ENCODE results near the gene TNS3. TPM values are rescaled to one million over a fixed set of nuclear protein-coding genes. Genes with fewer than 3 reads are reported as not detected.

Gene TNS3
- total RNA-seq, 8 experiments from 2014 or later = 2.6 to 49.9 (median 8.7) TPM

- no peak overlapping the region for H3K4me3 ChIP-seq
- no peaks in the 10 kb centered on the region for H3K4me1 ChIP-seq (replicated peaks in 1 of 2)
- in situ Hi-C loops (cut with MboI; ENCODE audit: low pct_unique_long_range_greater_than_20kb in 2 of 9, low sequenced_read_pairs in 9 of 9, unreplicated experiment in 9 of 9) = no loop called here
- WGBS, 10 experiments = 60 to 100% (median 100%) methylated on average over 1 of the region's 1 CpG; no CpG with 5 or more reads in 4 of the 10 experiments
- no peak for ATAC-seq (replicated peaks in 6 of 8)
- no peak overlapping the region for H3K27ac ChIP-seq
Observed at GRCh38 chr7:47419471-47419870, 162.4 kb downstream of the TNS3 start.

- ATAC-seq (replicated peaks in 6 of 8) = peak in 1 of 8 experiments; percentile 14
- WGBS, 10 experiments = 27 to 100% (median 79%) methylated on average over 2 to 5 of the region's 5 CpGs
- no peaks in the 10 kb centered on the region for H3K4me1 ChIP-seq (replicated peaks in 1 of 2)
- in situ Hi-C loops (cut with MboI; ENCODE audit: low pct_unique_long_range_greater_than_20kb in 2 of 9, low sequenced_read_pairs in 9 of 9, unreplicated experiment in 9 of 9) = no loop called here
- no peak overlapping the region for H3K27ac ChIP-seq
- H3K4me3 ChIP-seq = no peak overlapping the region
Observed at GRCh38 chr7:47418601-47419309, 163.2 kb downstream of the TNS3 start.

- WGBS, 10 experiments = 63 to 91% (median 82%) methylated on average over 1 to 11 of the region's 21 CpGs; no CpG with 5 or more reads in 4 of the 10 experiments
- in situ Hi-C loops (cut with MboI; ENCODE audit: low pct_unique_long_range_greater_than_20kb in 2 of 9, low sequenced_read_pairs in 9 of 9, unreplicated experiment in 9 of 9) = no loop called here
Observed at GRCh38 chr7:47416492-47417480, 165.1 kb downstream of the TNS3 start.

GRCh38 chr7:47415318-47416212, 166.3 kb downstream of the TNS3 start:
- in situ Hi-C loops (cut with MboI; ENCODE audit: low pct_unique_long_range_greater_than_20kb in 2 of 9, low sequenced_read_pairs in 9 of 9, unreplicated experiment in 9 of 9) = no loop called here
- 20 to 100% (median 96%) methylated on average over 1 to 9 of the region's 17 CpGs; no CpG with 5 or more reads in 2 of the 10 experiments for WGBS, 10 experiments
- no peak for ATAC-seq (replicated peaks in 6 of 8)
- H3K4me3 ChIP-seq = no peak overlapping the region
- H3K27ac ChIP-seq = no peak overlapping the region
- no peaks in the 10 kb centered on the region for H3K4me1 ChIP-seq (replicated peaks in 1 of 2)

More at GRCh38 chr7:47416492-47417480, 165.1 kb downstream of the TNS3 start:
- Histone ChIP-seq H3K27ac (no peak overlapping the region), H3K4me3 (no peak overlapping the region), H3K4me1 (replicated peaks in 1 of 2) (no peaks in the 10 kb centered on the region)
- peak; percentile 33 to 94 (median 60) for ATAC-seq (replicated peaks in 6 of 8)

- no peak for ATAC-seq (replicated peaks in 6 of 8)
- in situ Hi-C loops (cut with MboI; ENCODE audit: low pct_unique_long_range_greater_than_20kb in 2 of 9, low sequenced_read_pairs in 9 of 9, unreplicated experiment in 9 of 9) = no loop called here
- H3K4me3 ChIP-seq = no peak overlapping the region
- H3K27ac ChIP-seq = no peak overlapping the region
- 80 to 100% (median 96%) methylated on average over 1 to 7 of the region's 17 CpGs; no CpG with 5 or more reads in 1 of the 10 experiments for WGBS, 10 experiments
- no peaks in the 10 kb centered on the region for H3K4me1 ChIP-seq (replicated peaks in 1 of 2)
Observed at GRCh38 chr7:47414342-47415317, 167.3 kb downstream of the TNS3 start.

- Histone ChIP-seq H3K27ac (no peak overlapping the region), H3K4me3 (no peak overlapping the region), H3K4me1 (replicated peaks in 1 of 2) (no peaks in the 10 kb centered on the region)
- WGBS, 10 experiments = 80 to 100% (median 92%) methylated on average over 1 to 13 of the region's 17 CpGs; no CpG with 5 or more reads in 1 of the 10 experiments
- in situ Hi-C loops (cut with MboI; ENCODE audit: low pct_unique_long_range_greater_than_20kb in 2 of 9, low sequenced_read_pairs in 9 of 9, unreplicated experiment in 9 of 9) = no loop called here
- no peak for ATAC-seq (replicated peaks in 6 of 8)
Observed at GRCh38 chr7:47413526-47414341, 168.2 kb downstream of the TNS3 start.

GRCh38 chr7:47411901-47412300, 170.0 kb downstream of the TNS3 start:
- in situ Hi-C loops (cut with MboI; ENCODE audit: low pct_unique_long_range_greater_than_20kb in 2 of 9, low sequenced_read_pairs in 9 of 9, unreplicated experiment in 9 of 9) = no loop called here
- H3K27ac ChIP-seq = no peak overlapping the region
- WGBS, 10 experiments = 100% methylated on average over 1 of the region's 2 CpGs; no CpG with 5 or more reads in 8 of the 10 experiments
- H3K4me1 ChIP-seq (replicated peaks in 1 of 2) = no peaks in the 10 kb centered on the region
- no peak overlapping the region for H3K4me3 ChIP-seq
- no peak for ATAC-seq (replicated peaks in 6 of 8)

GRCh38 chr7:47411281-47411869, 170.5 kb downstream of the TNS3 start:
- in situ Hi-C loops (cut with MboI; ENCODE audit: low pct_unique_long_range_greater_than_20kb in 2 of 9, low sequenced_read_pairs in 9 of 9, unreplicated experiment in 9 of 9) = no loop called here
- 86 to 100% (median 96%) methylated on average over 1 to 13 of the region's 18 CpGs; no CpG with 5 or more reads in 2 of the 10 experiments for whole genome bisulfite sequencing, 10 experiments
- Histone ChIP-seq H3K4me1 (replicated peaks in 1 of 2) (no peaks in the 10 kb centered on the region), H3K4me3 (no peak overlapping the region), H3K27ac (no peak overlapping the region)
- ATAC-seq (replicated peaks in 6 of 8) = no peak

- in situ Hi-C loops (cut with MboI; ENCODE audit: low pct_unique_long_range_greater_than_20kb in 2 of 9, low sequenced_read_pairs in 9 of 9, unreplicated experiment in 9 of 9) = no loop called here
- 49 to 100% (median 90%) methylated on average over 1 to 5 of the region's 5 CpGs; no CpG with 5 or more reads in 2 of the 10 experiments for whole genome bisulfite sequencing, 10 experiments
- ATAC-seq (replicated peaks in 6 of 8) = no peak
- Histone ChIP-seq H3K4me1 (replicated peaks in 1 of 2) (no peaks in the 10 kb centered on the region), H3K4me3 (no peak overlapping the region), H3K27ac (no peak overlapping the region)
Observed at GRCh38 chr7:47408675-47409074, 173.2 kb downstream of the TNS3 start.

GRCh38 chr7:47407821-47408674, 173.9 kb downstream of the TNS3 start:
- no peak for ATAC-seq (replicated peaks in 6 of 8)
- Histone ChIP-seq H3K4me3 (no peak overlapping the region), H3K27ac (no peak overlapping the region), H3K4me1 (replicated peaks in 1 of 2) (no peaks in the 10 kb centered on the region)
- 70 to 100% (median 100%) methylated on average over 3 to 4 of the region's 14 CpGs; no CpG with 5 or more reads in 6 of the 10 experiments for WGBS, 10 experiments
- in situ Hi-C loops (cut with MboI; ENCODE audit: low pct_unique_long_range_greater_than_20kb in 2 of 9, low sequenced_read_pairs in 9 of 9, unreplicated experiment in 9 of 9) = no loop called here
